GM18867 (cell line): Measurements from ENCODE around the gene SLC2A4RG.

ENCODE experiments used
- ATAC-seq: cut with Tn5 transposase; IDR thresholded peaks from one replicate; pipeline ENCODE4 v1.9.1; 2021; ENCODE audit warnings: mild to moderate bottlenecking, moderate library complexity; ENCODE audit not compliant: unreplicated experiment

Gene SLC2A4RG

GRCh38 chr20:63699466-63700198 lies 39.9 kb upstream of the SLC2A4RG start:
- ATAC-seq: no peak

- no peak for ATAC-seq
Observed at GRCh38 chr20:63700199-63701050, 39.2 kb upstream of the SLC2A4RG start.

GRCh38 chr20:63701051-63701328 lies 38.6 kb upstream of the SLC2A4RG start:
- ATAC-seq: no peak

GRCh38 chr20:63701329-63702035 lies 38.1 kb upstream of the SLC2A4RG start:
- no peak for ATAC-seq

- no peak for ATAC-seq
Observed at GRCh38 chr20:63702036-63702665, 37.4 kb upstream of the SLC2A4RG start.

GRCh38 chr20:63702751-63703470 lies 36.7 kb upstream of the SLC2A4RG start:
- no peak for ATAC-seq

- no peak for ATAC-seq
Observed at GRCh38 chr20:63703471-63703975, 36.1 kb upstream of the SLC2A4RG start.

GRCh38 chr20:63703976-63704748 lies 35.4 kb upstream of the SLC2A4RG start:
- ATAC-seq: no peak

- ATAC-seq: no peak
Observed at GRCh38 chr20:63704749-63705117, 34.8 kb upstream of the SLC2A4RG start.

GRCh38 chr20:63705232-63706026 lies 34.1 kb upstream of the SLC2A4RG start:
- no peak for ATAC-seq

GRCh38 chr20:63706027-63706695 lies 33.4 kb upstream of the SLC2A4RG start:
- ATAC-seq: no peak

GRCh38 chr20:63706852-63707557 lies 32.6 kb upstream of the SLC2A4RG start:
- ATAC-seq: peak; percentile 13

- ATAC-seq: peak; percentile 64
Observed at GRCh38 chr20:63707558-63708300, 31.8 kb upstream of the SLC2A4RG start, which contains the start of the genes ARFRP1 and ZGPAT. ARFRP1 (minus strand) TSS chr20:63707976; CDS start chr20:63707091, 885 bp downstream. ZGPAT (plus strand) TSS chr20:63708039; CDS start chr20:63708581, 542 bp downstream.

- peak; percentile 13 for ATAC-seq
Observed at GRCh38 chr20:63708301-63709148, 31.1 kb upstream of the SLC2A4RG start.

GRCh38 chr20:63709149-63709527 lies 30.4 kb upstream of the SLC2A4RG start:
- no peak for ATAC-seq

- no peak for ATAC-seq
Observed at GRCh38 chr20:63711085-63711645, 28.4 kb upstream of the SLC2A4RG start.
